HCT116 (cell line): Measurements from ENCODE around the gene IMMP2L. TPM values are rescaled to one million over a fixed set of nuclear protein-coding genes. Genes with fewer than 3 reads are reported as not detected.

Source experiments
- ATAC-seq: fragments of 200-7000 bp; cut with Tn5 transposase; 2 replicates; pipeline ENCODE4 v1.9.1; 2020; ENCODE audit warnings: mild to moderate bottlenecking, moderate library complexity
- BruUV-seq: library from RNA; stranded (reverse); fragments of 400-500 nt; replicated peaks from 2 replicates; lab custom pipeline; 2021; lab: Mats Ljungman, UMichigan
- CTCF ChIA-PET: fragments of 300-600 bp; sonication (Branson Sonifier 250); formaldehyde crosslinking; loops from one replicate; lab custom pipeline; 2021; ENCODE audit warnings: antibody characterized with exemption; lab: Charles Lee
- POLR2A ChIA-PET: fragments of 300-600, 350-600 bp; sonication (Branson Sonifier 250); formaldehyde crosslinking; loops from one replicate; lab custom pipeline; 2021; ENCODE audit warnings: antibody characterized with exemption; lab: Charles Lee
- RAD21 ChIA-PET, 2 experiments: fragments of 300-600 bp; sonication (Branson Sonifier 250); formaldehyde crosslinking; loops; one replicate each; lab custom pipeline; 2023; ENCODE audit warnings: low total read pairs in 2 of 2; ENCODE audit not compliant: uncharacterized antibody in 2 of 2, unreplicated experiment in 2 of 2, low non-redundant PET in 1 of 2; lab: Charles Lee
- DNase-seq: peaks from one replicate; pipeline ENCODE4 v3.0.0-alpha.2; 2010; ENCODE audit warnings: low read depth, low spot score
- H2AFZ ChIP-seq: fragments of 200-600 bp; shearing (Covaris generic), sonication (generic); 2 replicates; pipeline ENCODE4 v1.6.1; 2017; ENCODE audit warnings: low read depth, mixed run types, mixed read lengths, antibody characterized with exemption, low read length; ENCODE audit not compliant: poor library complexity, severe bottlenecking
- H3K27ac ChIP-seq: 2 replicates; pipeline ENCODE4 v1.5.1; 2012; ENCODE audit warnings: low read depth, low read length
- H3K27me3 ChIP-seq: fragments of 200-600 bp; sonication (generic); 2 replicates; pipeline ENCODE4 v1.6.1; 2016; ENCODE audit warnings: mixed run types, low read length, mixed read lengths; ENCODE audit not compliant: insufficient read depth
- H3K36me3 ChIP-seq, 2 experiments: fragments of 200-500 bp in 1 of 2; fragments of 200-600 bp in 1 of 2; sonication (Bioruptor generic) in 1 of 2; sonication (generic) in 1 of 2; 2 replicates each; pipeline versions ENCODE4 v1.5.1 to v1.6.1; 2014 to 2016; ENCODE audit warnings: low read length in 2 of 2, inconsistent platforms in 1 of 2, mixed read lengths in 1 of 2, mixed run types in 1 of 2; ENCODE audit not compliant: insufficient read depth in 2 of 2, control insufficient read depth in 1 of 2
- H3K4me1 ChIP-seq, 2 experiments: fragments of 200-600 bp in 1 of 2; sonication (generic) in 1 of 2; 2 replicates each; pipeline versions ENCODE4 v1.5.1 to v1.6.1; 2012 to 2017; ENCODE audit warnings: low read length in 2 of 2, inconsistent platforms in 1 of 2, mild to moderate bottlenecking in 1 of 2, mixed read lengths in 1 of 2, mixed run types in 1 of 2, moderate library complexity in 1 of 2; ENCODE audit not compliant: insufficient read depth in 2 of 2, control insufficient read depth in 1 of 2
- H3K4me2 ChIP-seq: fragments of 200-600 bp; sonication (generic); 2 replicates; pipeline ENCODE4 v1.6.1; 2017; ENCODE audit warnings: mixed run types, low read length, mixed read lengths
- H3K4me3 ChIP-seq, 2 experiments: fragments of 200-600 bp in 1 of 2; sonication (generic) in 1 of 2; replicated peaks in 1 of 2; 2 replicates each; pipeline ENCODE4 v1.5.1; 2011 to 2016; ENCODE audit warnings: low read length in 2 of 2, control low read depth in 1 of 2, low read depth in 1 of 2, mild to moderate bottlenecking in 1 of 2, mixed read lengths in 1 of 2, mixed run types in 1 of 2
- H3K79me2 ChIP-seq: fragments of 200-600 bp; sonication (generic); 2 replicates; pipeline ENCODE4 v1.6.1; 2017; ENCODE audit warnings: mild to moderate bottlenecking, mixed run types, low read length, moderate library complexity, mixed read lengths; ENCODE audit not compliant: insufficient read depth
- H3K9ac ChIP-seq: fragments of 200-600 bp; sonication (generic); 2 replicates; pipeline ENCODE4 v1.6.1; 2016; ENCODE audit warnings: low read length, mixed read lengths
- H3K9me2 ChIP-seq: fragments of 200-600 bp; sonication (generic), shearing (Covaris generic); 2 replicates; pipeline ENCODE4 v1.6.1; 2017; ENCODE audit warnings: mixed run types, mild to moderate bottlenecking, moderate library complexity; ENCODE audit not compliant: insufficient read depth
- H3K9me3 ChIP-seq, 2 experiments: fragments of 200-500 bp in 1 of 2; fragments of 200-600 bp in 1 of 2; sonication (Bioruptor generic) in 1 of 2; sonication (generic) in 1 of 2; 2 replicates each; pipeline ENCODE4 v1.6.1; 2014 to 2017; ENCODE audit warnings: low read length in 2 of 2, mixed read lengths in 2 of 2, inconsistent platforms in 1 of 2, low read depth in 1 of 2, mild to moderate bottlenecking in 1 of 2, mixed run types in 1 of 2, moderate library complexity in 1 of 2; ENCODE audit not compliant: control insufficient read depth in 1 of 2, insufficient read depth in 1 of 2
- H4K20me1 ChIP-seq: fragments of 200-600 bp; sonication (generic), shearing (Covaris generic); 2 replicates; pipeline ENCODE4 v1.6.1; 2017; ENCODE audit warnings: mixed run types, mild to moderate bottlenecking, moderate library complexity; ENCODE audit not compliant: insufficient read depth
- CBX3 ChIP-seq: IDR thresholded peaks from 2 replicates; pipeline ENCODE4 v1.6.1; 2012; ENCODE audit warnings: low read depth
- CEBPB ChIP-seq: IDR thresholded peaks from 2 replicates; pipeline ENCODE4 v1.6.1; 2012; ENCODE audit warnings: low read depth
- CTCF ChIP-seq, 3 experiments: fragments of 200-600 bp in 1 of 3; sonication (generic) in 1 of 3; IDR thresholded peaks in 2 of 3; conservative IDR thresholded peaks in 1 of 3; 2 replicates each; pipeline ENCODE4 v1.5.1; 2012 to 2017; ENCODE audit warnings: low read depth in 2 of 3, low read length in 2 of 3, antibody characterized with exemption in 1 of 3, borderline replicate concordance in 1 of 3, control low read depth in 1 of 3, mild to moderate bottlenecking in 1 of 3, mixed read lengths in 1 of 3, mixed run types in 1 of 3, moderate library complexity in 1 of 3; ENCODE audit not compliant: insufficient read depth in 1 of 3
- EZH2 ChIP-seq: fragments of 200-600 bp; sonication (generic); IDR thresholded peaks from 2 replicates; pipeline ENCODE4 v1.6.1; 2017; ENCODE audit warnings: antibody characterized with exemption, mixed run types
- POLR2A ChIP-seq: IDR thresholded peaks from 2 replicates; pipeline ENCODE4 v1.7.0; 2011; ENCODE audit warnings: borderline replicate concordance; ENCODE audit not compliant: insufficient read depth, insufficient read length; ENCODE audit errors: extremely low read depth
- REST ChIP-seq: IDR thresholded peaks from 2 replicates; pipeline ENCODE4 v1.6.1; 2012; ENCODE audit warnings: low read depth
- SIN3A ChIP-seq: IDR thresholded peaks from 2 replicates; pipeline ENCODE4 v1.6.1; 2012; ENCODE audit warnings: low read depth
- SRF ChIP-seq: IDR thresholded peaks from 2 replicates; pipeline ENCODE4 v1.6.1; 2012; ENCODE audit warnings: low read depth
- TCF7L2 ChIP-seq: IDR thresholded peaks from 2 replicates; pipeline ENCODE4 v1.7.0; 2011; ENCODE audit warnings: borderline replicate concordance, inconsistent platforms; ENCODE audit not compliant: insufficient read depth, insufficient read length; ENCODE audit errors: extremely low read depth
- YY1 ChIP-seq: IDR thresholded peaks from 2 replicates; pipeline ENCODE4 v1.6.1; 2011; ENCODE audit warnings: low read length, low read depth, moderate library complexity, mild to moderate bottlenecking; ENCODE audit not compliant: insufficient replicate concordance; ENCODE audit errors: extremely low read depth
- intact Hi-C: fragments of 100-400 bp; cut with micrococcal nuclease; formaldehyde crosslinking; loops from 2 replicates; pipeline ENCODE4 v1.10.0; 2022
- total RNA-seq: library from RNA; stranded (reverse); gene quantifications from one replicate; pipeline ENCODE4 v1.2.1, GENCODE V29; 2021; ENCODE audit not compliant: unreplicated experiment
- TF ChIP-seq, protein P1 (sequence below): IDR thresholded peaks from 2 replicates; pipeline ENCODE4 v1.6.1; 2012

Gene IMMP2L
- total RNA-seq, 1 experiment from 2014 or later: 21.1 TPM

DNA sequence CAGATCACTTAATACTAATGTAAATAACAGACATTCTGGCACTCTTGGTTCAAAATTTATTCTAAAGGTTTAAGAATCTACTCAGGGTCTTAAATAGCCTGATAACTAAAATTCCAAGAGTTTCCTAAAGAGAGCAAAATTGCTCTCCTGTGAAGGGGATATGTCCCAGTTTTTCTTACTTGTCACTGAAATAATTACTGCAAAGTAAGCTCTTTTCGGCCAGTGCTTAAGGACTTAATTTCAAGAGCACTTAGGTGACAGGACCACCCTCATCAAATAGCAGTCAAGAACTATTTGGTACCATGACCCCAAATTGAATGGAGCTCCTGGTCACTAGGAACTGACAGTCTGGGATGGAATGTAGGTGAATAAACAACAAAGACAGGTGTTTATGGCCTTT, 1.8 kb upstream of the IMMP2L start (continued):
- TF ChIP-seq CTCF (IDR thresholded peaks at IDR 0.05 in 2 of 3, conservative IDR thresholded peaks at IDR 0.05 in 1 of 3; ENCODE audit: borderline replicate concordance in 1 of 3, insufficient read depth in 1 of 3, low read depth in 2 of 3, low read length in 2 of 3): no peak
- no peak for TF ChIP-seq CBX3
- no peak for TF ChIP-seq POLR2A
- TF ChIP-seq YY1: no peak
- no peak for TF ChIP-seq REST

DNA sequence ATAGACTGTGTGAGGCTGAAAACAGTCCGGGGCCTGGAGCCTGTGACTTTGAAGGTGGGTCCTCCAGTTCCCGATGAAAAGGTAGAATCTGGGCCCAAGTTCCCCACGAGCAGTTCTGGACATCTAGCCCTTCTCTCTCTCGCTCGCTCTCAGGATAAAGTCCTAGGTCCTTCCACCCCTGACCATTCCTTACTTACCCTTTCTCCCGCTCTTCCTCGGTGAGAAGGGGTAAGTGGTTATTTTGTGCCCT, 713 bp downstream of the IMMP2L start:
- Histone ChIP-seq H2AFZ (no peak overlapping the region), H3K36me3 (peaks cover 2 to 8% of the 10 kb centered on the region in 2 experiments; a peak in 2 of 4 replicates), H3K79me2 (peaks cover 25% of the 10 kb centered on the region), H3K4me2 (peak overlapping the region; percentile 77), H4K20me1 (no peaks in the 10 kb centered on the region), H3K4me1 (peaks cover 10 to 20% of the 10 kb centered on the region in 2 experiments), H3K9me3 (no peaks in the 10 kb centered on the region), H3K4me3 (peak overlapping the region; percentile 58 to 74), H3K9me2 (no peaks in the 10 kb centered on the region), H3K27ac (peak overlapping the region; percentile 73), H3K27me3 (no peaks in the 10 kb centered on the region), H3K9ac (peak overlapping the region; percentile 81)
- ChIA-PET POLR2A (no interaction called here), CTCF (no interaction called here), RAD21 (no interaction called here)
- DNase-seq: no peak
- peak; percentile 7; the same call in 1 of the 2 replicates for ATAC-seq
- BruUV-seq: TSS peak; percentile 63
- TF ChIP-seq SRF (no peak), SIN3A (no peak), TCF7L2 (no peak), CBX3 (no peak), CEBPB (0 out of 2 replicates have a peak, but pooled peaks have one; percentile 9), EZH2 (no peak), POLR2A (no peak)
- TF ChIP-seq, protein P1, sequence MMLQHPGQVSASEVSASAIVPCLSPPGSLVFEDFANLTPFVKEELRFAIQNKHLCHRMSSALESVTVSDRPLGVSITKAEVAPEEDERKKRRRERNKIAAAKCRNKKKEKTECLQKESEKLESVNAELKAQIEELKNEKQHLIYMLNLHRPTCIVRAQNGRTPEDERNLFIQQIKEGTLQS: no peak
- intact Hi-C loops: no loop called here
